Effector memory CD4-positive, alpha-beta T cell (primary cell): Measurements from ENCODE around the gene PACRG.
"Not testable (repeated sequence)": the region's sequence is repeated elsewhere in the genome, so short reads cannot be mapped to it uniquely, and the experiment has no call there.

Experiments used
- DNase-seq, 3 donors: peaks; one replicate each; pipeline ENCODE4 v3.0.0-alpha.2; 2020
- H3K27ac ChIP-seq: 2 replicates; pipeline ENCODE4 v1.7.0; 2013; ENCODE audit warnings: mild to moderate bottlenecking, low read length, moderate library complexity; ENCODE audit not compliant: insufficient read depth, poor library complexity, severe bottlenecking
- H3K27me3 ChIP-seq: replicated peaks from 2 replicates; pipeline ENCODE4 v1.7.0; 2013; ENCODE audit warnings: mild to moderate bottlenecking, low read length; ENCODE audit not compliant: insufficient read depth, control insufficient read depth, poor library complexity, severe bottlenecking
- H3K36me3 ChIP-seq: 2 replicates; pipeline ENCODE4 v1.7.0; 2013; ENCODE audit warnings: mild to moderate bottlenecking, low read length, moderate library complexity; ENCODE audit not compliant: control insufficient read depth, insufficient read depth
- H3K4me1 ChIP-seq: 2 replicates; pipeline ENCODE4 v1.7.0; 2013; ENCODE audit warnings: low read length, mild to moderate bottlenecking; ENCODE audit not compliant: control insufficient read depth, insufficient read depth, poor library complexity, severe bottlenecking
- H3K4me3 ChIP-seq: 2 replicates; pipeline ENCODE4 v1.7.0; 2013; ENCODE audit warnings: low read length, low read depth, mild to moderate bottlenecking; ENCODE audit not compliant: insufficient read depth, poor library complexity, severe bottlenecking
- H3K9me3 ChIP-seq: 2 replicates; pipeline ENCODE4 v1.7.0; 2013; ENCODE audit warnings: mild to moderate bottlenecking, low read length, moderate library complexity; ENCODE audit not compliant: control insufficient read depth

The PACRG gene

GRCh38 chr6:163316866-163317495 is 589.2 kb downstream of the PACRG start:
- H3K4me3 ChIP-seq, H3K36me3 ChIP-seq, H3K9me3 ChIP-seq, H3K4me1 ChIP-seq, DNase-seq, H3K27ac ChIP-seq, H3K27me3 ChIP-seq: not testable (repeated sequence)

- Histone ChIP-seq H3K27ac (no peak overlapping the region), H3K4me3 (no peak overlapping the region), H3K9me3 (no peaks in the 10 kb centered on the region), H3K36me3 (no peaks in the 10 kb centered on the region), H3K27me3 (no peaks in the 10 kb centered on the region), H3K4me1 (no peaks in the 10 kb centered on the region)
- no peak for DNase-seq
These were observed 590.5 kb downstream of the PACRG start for GRCh38 chr6:163318071-163318786.

- no peak for DNase-seq
- Histone ChIP-seq H3K27me3 (no peaks in the 10 kb centered on the region), H3K9me3 (no peaks in the 10 kb centered on the region), H3K27ac (no peak overlapping the region), H3K4me3 (no peak overlapping the region), H3K36me3 (no peaks in the 10 kb centered on the region), H3K4me1 (no peaks in the 10 kb centered on the region)
These were observed 592.0 kb downstream of the PACRG start for GRCh38 chr6:163319609-163320366.

GRCh38 chr6:163320402-163320801 is 592.6 kb downstream of the PACRG start:
- Histone ChIP-seq H3K36me3 (no peaks in the 10 kb centered on the region), H3K4me3 (no peak overlapping the region), H3K9me3 (no peaks in the 10 kb centered on the region), H3K27me3 (no peaks in the 10 kb centered on the region), H3K4me1 (no peaks in the 10 kb centered on the region), H3K27ac (no peak overlapping the region)
- DNase-seq = no peak

GRCh38 chr6:163320804-163321203 is 593.0 kb downstream of the PACRG start:
- Histone ChIP-seq H3K4me3 (no peak overlapping the region), H3K9me3 (no peaks in the 10 kb centered on the region), H3K27ac (no peak overlapping the region), H3K36me3 (no peaks in the 10 kb centered on the region), H3K27me3 (no peaks in the 10 kb centered on the region), H3K4me1 (no peaks in the 10 kb centered on the region)
- DNase-seq = no peak

- Histone ChIP-seq H3K27me3 (no peaks in the 10 kb centered on the region), H3K4me1 (no peaks in the 10 kb centered on the region), H3K4me3 (no peak overlapping the region), H3K9me3 (no peaks in the 10 kb centered on the region), H3K27ac (no peak overlapping the region), H3K36me3 (no peaks in the 10 kb centered on the region)
- DNase-seq = no peak
These were observed 593.9 kb downstream of the PACRG start for GRCh38 chr6:163321717-163322116.

DNA sequence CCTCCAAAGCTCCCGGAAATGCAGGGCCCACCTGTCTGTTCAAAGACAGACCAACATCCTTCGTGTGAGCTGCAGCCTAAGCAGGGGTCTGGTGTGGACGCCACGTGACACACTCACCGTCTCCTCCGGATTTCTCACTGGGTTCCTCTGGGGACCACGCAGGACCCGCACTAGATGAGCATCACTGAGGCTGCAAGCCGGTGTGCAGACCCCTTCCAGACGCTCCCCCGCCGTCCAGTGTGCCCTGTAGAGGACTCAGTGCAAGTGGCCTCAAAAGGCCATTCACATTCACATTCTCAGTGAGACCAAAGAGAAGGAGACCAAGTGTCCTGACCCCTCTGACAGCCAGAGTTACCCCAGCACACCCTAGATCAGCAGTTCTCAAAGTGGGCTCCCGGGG is 595.5 kb downstream of the PACRG start:
- no peaks in the 10 kb centered on the region for H3K27me3 ChIP-seq

GRCh38 chr6:163323705-163324104 is 595.9 kb downstream of the PACRG start:
- no peaks in the 10 kb centered on the region for H3K27me3 ChIP-seq
- no peak overlapping the region for H3K4me3 ChIP-seq
- no peaks in the 10 kb centered on the region for H3K4me1 ChIP-seq
- no peak overlapping the region for H3K27ac ChIP-seq
- no peak for DNase-seq
- no peaks in the 10 kb centered on the region for H3K9me3 ChIP-seq
- H3K36me3 ChIP-seq = no peaks in the 10 kb centered on the region

More for the DNA sequence above, 595.5 kb downstream of the PACRG start:
- no peaks in the 10 kb centered on the region for H3K9me3 ChIP-seq
- H3K36me3 ChIP-seq = no peaks in the 10 kb centered on the region
- H3K4me3 ChIP-seq = no peak overlapping the region
- no peak overlapping the region for H3K27ac ChIP-seq
- no peaks in the 10 kb centered on the region for H3K4me1 ChIP-seq
- no peak for DNase-seq

DNA sequence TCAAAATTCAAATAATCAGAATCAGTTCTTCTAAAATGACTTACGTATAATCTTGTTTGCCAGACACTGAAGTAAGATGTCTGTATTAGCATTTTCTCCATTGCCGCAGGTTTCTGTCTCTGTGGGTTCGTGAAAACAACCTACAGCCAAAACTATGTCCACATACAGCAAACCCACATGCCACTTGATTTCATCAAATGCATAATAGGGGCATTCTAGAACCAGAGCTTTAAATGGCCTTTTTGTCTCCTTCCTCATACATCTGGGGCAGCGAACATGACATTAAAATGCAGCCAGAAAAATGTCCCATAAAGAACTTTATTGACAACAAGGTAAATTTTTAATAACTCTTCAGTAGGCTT is 596.5 kb downstream of the PACRG start:
- no peaks in the 10 kb centered on the region for H3K36me3 ChIP-seq
- no peaks in the 10 kb centered on the region for H3K27me3 ChIP-seq
- no peak overlapping the region for H3K4me3 ChIP-seq
- no peaks in the 10 kb centered on the region for H3K9me3 ChIP-seq
- no peak overlapping the region for H3K27ac ChIP-seq
- DNase-seq = no peak
- no peaks in the 10 kb centered on the region for H3K4me1 ChIP-seq
